ENCODE data around the gene DGCR8. TPM values are rescaled to one million over a fixed set of nuclear protein-coding genes. Genes with fewer than 3 reads are reported as not detected.

Gene DGCR8
- total RNA-seq, 1 donor from 2014 or later, result 18.0 TPM

DNA sequence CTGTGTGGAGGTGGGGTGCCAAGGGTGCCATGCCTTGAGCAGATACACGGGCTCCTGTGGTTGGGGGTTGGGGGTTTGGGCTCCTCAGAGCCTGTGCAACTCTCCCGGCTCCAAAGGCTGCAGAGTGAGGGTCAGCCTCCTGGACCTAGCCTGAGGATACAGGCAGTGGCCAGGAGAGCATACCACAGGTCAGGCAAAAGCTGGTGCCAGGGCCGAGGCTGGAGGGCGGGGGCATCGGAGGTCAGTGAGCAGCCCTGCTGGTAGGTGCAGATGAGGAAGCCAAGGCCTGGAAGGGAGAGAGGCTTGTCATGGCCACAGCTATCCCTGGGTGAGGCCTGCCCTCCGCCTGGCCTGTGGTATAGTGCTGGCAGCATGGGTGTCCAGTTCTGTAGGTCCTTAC, 25.6 kb upstream of the DGCR8 start:
- no peak overlapping the region for H3K27ac ChIP-seq
- intact Hi-C loops (cut with DNase I), result no loop called here
- DNase-seq (ENCODE audit: low spot score in 2 of 2), result no peak

GRCh38 chr22:20055144-20055543, 24.9 kb upstream of the DGCR8 start:
- Histone ChIP-seq H3K4me1 (no peaks in the 10 kb centered on the region), H3K9me3 (no peaks in the 10 kb centered on the region), H3K27ac (no peak overlapping the region), H3K4me3 (no peak overlapping the region), H3K27me3 (no peaks in the 10 kb centered on the region), H3K36me3 (peaks cover 40 to 72% of the 10 kb centered on the region in 2 donors)
- intact Hi-C loops (cut with DNase I), result no loop called here
- TF ChIP-seq CTCF (IDR thresholded peaks at IDR 0.05), result no peak
- DNase-seq (ENCODE audit: low spot score in 2 of 2), result no peak

More for the DNA sequence above, 25.6 kb upstream of the DGCR8 start:
- Histone ChIP-seq H3K4me3 (no peak overlapping the region), H3K9me3 (no peaks in the 10 kb centered on the region), H3K27me3 (no peaks in the 10 kb centered on the region), H3K36me3 (peaks cover 40 to 75% of the 10 kb centered on the region in 2 donors), H3K4me1 (no peaks in the 10 kb centered on the region)
- no peak for TF ChIP-seq CTCF (IDR thresholded peaks at IDR 0.05)

DNA sequence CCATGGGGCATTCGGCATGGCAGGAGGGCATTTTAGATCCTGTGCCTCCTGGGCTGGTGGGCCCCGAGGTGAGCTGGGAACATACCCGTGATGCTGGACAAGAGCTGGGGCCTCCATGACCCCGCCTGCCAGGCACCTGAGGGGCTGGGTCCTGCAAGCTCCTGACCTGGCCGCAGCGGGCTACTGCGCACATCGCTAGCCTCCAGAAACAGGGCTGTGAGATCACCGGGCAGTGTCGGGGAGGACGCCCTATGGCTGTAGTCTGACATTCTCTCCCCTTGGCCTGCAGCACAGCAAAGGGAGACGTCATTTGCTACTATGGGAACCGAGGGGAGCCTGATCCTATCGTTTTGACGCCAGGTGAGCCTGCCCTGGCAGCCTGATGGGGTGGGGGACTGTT, 24.4 kb upstream of the DGCR8 start:
- Histone ChIP-seq H3K4me1 (no peaks in the 10 kb centered on the region), H3K4me3 (no peak overlapping the region), H3K36me3 (peaks cover 40 to 71% of the 10 kb centered on the region in 2 donors), H3K27me3 (no peaks in the 10 kb centered on the region), H3K9me3 (no peaks in the 10 kb centered on the region), H3K27ac (no peak overlapping the region)
- no peak for DNase-seq (ENCODE audit: low spot score in 2 of 2)
- TF ChIP-seq CTCF (IDR thresholded peaks at IDR 0.05), result no peak
- intact Hi-C loops (cut with DNase I), result no loop called here

DNA sequence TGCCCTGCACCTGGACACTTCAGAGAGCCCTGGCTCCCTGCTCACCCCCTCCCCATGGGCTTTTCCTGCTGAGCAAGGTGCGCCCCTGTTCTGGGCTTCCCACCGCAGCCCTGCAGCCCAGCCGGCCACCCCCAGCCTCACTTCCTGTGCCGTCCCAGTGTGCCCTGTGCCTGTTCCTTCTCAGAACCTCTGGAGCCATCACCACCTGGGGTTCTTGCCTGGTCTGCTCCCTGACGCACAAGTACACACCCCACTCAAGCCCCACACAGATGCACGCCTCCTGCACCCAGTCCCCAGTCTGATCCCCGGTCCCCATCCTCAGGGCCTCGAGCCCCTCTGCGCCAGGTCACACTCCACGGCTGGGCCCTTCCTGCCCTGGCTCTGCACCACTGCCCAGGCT, 23.9 kb upstream of the DGCR8 start:
- no peak for TF ChIP-seq CTCF (IDR thresholded peaks at IDR 0.05)
- Histone ChIP-seq H3K27ac (no peak overlapping the region), H3K36me3 (peaks cover 40 to 72% of the 10 kb centered on the region in 2 donors), H3K9me3 (no peaks in the 10 kb centered on the region), H3K27me3 (no peaks in the 10 kb centered on the region), H3K4me3 (no peak overlapping the region), H3K4me1 (no peaks in the 10 kb centered on the region)
- no peak for DNase-seq (ENCODE audit: low spot score in 2 of 2)
- intact Hi-C loops (cut with DNase I), result no loop called here

DNA sequence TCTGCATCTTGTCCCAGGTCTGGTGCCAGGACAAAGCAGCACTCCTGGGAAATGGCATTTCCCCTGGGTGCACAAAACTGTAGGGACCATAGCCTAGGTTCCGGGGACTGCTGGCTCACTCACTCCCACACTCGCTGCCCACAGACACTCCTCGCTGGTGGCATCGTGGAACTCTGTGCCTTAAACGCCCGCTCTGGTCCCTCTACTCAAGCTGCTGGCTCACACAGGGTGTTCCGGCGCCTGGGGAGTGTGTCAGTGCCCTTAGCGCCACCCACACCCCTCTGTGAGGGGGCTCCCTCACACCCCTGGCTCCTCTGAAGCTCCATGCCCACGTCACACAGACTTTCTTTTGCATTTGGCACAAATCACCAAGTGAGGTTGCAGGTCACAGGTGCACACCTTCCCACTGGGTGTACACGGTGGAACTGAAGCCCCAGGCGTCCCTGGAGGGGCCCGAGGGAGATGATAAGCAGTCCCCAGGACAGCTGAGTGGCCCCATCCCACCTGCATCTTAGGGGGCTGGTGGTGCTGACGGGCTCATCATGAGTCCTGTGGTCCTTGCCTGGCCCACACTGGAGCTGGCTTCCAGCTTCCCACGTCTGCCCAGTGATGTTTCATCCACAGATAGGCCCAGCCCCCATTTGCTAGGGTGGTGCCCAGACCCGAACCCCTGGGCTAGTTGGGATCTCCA, 23.2 kb upstream of the DGCR8 start:
- Histone ChIP-seq H3K27me3 (no peaks in the 10 kb centered on the region), H3K4me3 (no peak overlapping the region), H3K27ac (no peak overlapping the region), H3K36me3 (peaks cover 41 to 73% of the 10 kb centered on the region in 2 donors), H3K9me3 (no peaks in the 10 kb centered on the region), H3K4me1 (no peaks in the 10 kb centered on the region)
- DNase-seq (ENCODE audit: low spot score in 2 of 2), result no peak
- intact Hi-C loops (cut with DNase I), result no loop called here
- no peak for TF ChIP-seq CTCF (IDR thresholded peaks at IDR 0.05)
